Ovary (tissue), 3 donors: ENCODE measurements around the gene GGPS1.
"Not testable (repeated sequence)": the region's sequence is repeated elsewhere in the genome, so short reads cannot be mapped to it uniquely, and the experiment has no call there.

Experiments
- POLR2A ChIP-seq: fragments of 450-650 bp; IDR thresholded peaks from one replicate; pipeline ENCODE4 v1.6.1; 2017; ENCODE audit warnings: antibody characterized with exemption, mild to moderate bottlenecking, moderate library complexity
- TF ChIP-seq, protein P1 (sequence below), 3 donors: fragments of 450-650 bp in 2 of 3; fragments of 200-600 bp in 1 of 3; IDR thresholded peaks; one replicate each; pipeline versions ENCODE4 v1.5.1 to v1.8.0; 2016 to 2022; ENCODE audit warnings: antibody characterized with exemption in 3 of 3, mild to moderate bottlenecking in 1 of 3
- donor health status: DM: no; HTN: no; CAD: no.

DNA sequence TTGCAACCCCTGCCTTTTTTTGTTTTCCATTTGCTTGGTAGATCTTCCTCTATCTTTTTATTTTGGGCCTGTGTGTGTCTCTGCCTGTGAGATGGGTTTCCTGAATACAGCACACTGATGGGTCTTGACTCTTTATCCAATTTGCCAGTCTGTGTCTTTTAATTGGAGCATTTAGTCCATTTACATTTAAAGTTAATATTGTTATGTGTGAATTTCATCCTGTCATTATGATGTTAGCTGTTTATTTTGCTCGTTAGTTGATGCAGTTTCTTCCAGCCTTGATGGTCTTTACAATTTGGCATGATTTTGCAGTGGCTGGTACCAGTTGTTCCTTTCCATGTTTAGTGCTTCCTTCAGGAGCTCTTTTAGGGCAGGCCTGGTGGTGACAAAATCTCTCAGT is 57.3 kb downstream of the GGPS1 start:
- TF ChIP-seq, protein P1, sequence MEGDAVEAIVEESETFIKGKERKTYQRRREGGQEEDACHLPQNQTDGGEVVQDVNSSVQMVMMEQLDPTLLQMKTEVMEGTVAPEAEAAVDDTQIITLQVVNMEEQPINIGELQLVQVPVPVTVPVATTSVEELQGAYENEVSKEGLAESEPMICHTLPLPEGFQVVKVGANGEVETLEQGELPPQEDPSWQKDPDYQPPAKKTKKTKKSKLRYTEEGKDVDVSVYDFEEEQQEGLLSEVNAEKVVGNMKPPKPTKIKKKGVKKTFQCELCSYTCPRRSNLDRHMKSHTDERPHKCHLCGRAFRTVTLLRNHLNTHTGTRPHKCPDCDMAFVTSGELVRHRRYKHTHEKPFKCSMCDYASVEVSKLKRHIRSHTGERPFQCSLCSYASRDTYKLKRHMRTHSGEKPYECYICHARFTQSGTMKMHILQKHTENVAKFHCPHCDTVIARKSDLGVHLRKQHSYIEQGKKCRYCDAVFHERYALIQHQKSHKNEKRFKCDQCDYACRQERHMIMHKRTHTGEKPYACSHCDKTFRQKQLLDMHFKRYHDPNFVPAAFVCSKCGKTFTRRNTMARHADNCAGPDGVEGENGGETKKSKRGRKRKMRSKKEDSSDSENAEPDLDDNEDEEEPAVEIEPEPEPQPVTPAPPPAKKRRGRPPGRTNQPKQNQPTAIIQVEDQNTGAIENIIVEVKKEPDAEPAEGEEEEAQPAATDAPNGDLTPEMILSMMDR (IDR thresholded peaks at IDR 0.05) = not testable (repeated sequence)
- not testable (repeated sequence) for TF ChIP-seq POLR2A
